Small intestine (tissue), 7 donors: ENCODE data around the gene LARGE1. TPM values are rescaled to one million over a fixed set of nuclear protein-coding genes. Genes with fewer than 3 reads are reported as not detected.

Source experiments
- DNase-seq, 2 donors: peaks; one replicate each; pipeline versions ENCODE4 v3.0.0 to v3.0.0-alpha.2; 2013
- FAIRE-seq: peaks from 2 replicates; lab custom pipeline; 2012; peaks lifted over from hg19 to GRCh38; lab: Jason Lieb, UNC
- H3K27ac ChIP-seq, 3 donors: one replicate each; pipeline ENCODE4 v1.5.1; 2013; ENCODE audit warnings: low read length in 2 of 3, mild to moderate bottlenecking in 2 of 3, control low read depth in 1 of 3, inconsistent platforms in 1 of 3, low read depth in 1 of 3, moderate library complexity in 1 of 3
- H3K27me3 ChIP-seq, 3 donors: one replicate each; pipeline ENCODE4 v1.6.1; 2013; ENCODE audit warnings: low read length in 3 of 3, inconsistent platforms in 1 of 3; ENCODE audit not compliant: control insufficient read depth in 3 of 3, insufficient read depth in 3 of 3
- H3K36me3 ChIP-seq, 3 donors: one replicate each; pipeline ENCODE4 v1.6.1; 2013; ENCODE audit warnings: low read length in 3 of 3, inconsistent platforms in 1 of 3, low read depth in 1 of 3, mild to moderate bottlenecking in 1 of 3, moderate library complexity in 1 of 3; ENCODE audit not compliant: control insufficient read depth in 3 of 3, insufficient read depth in 2 of 3
- H3K4me1 ChIP-seq, 3 donors: one replicate each; pipeline ENCODE4 v1.6.1; 2013; ENCODE audit warnings: low read length in 2 of 3, inconsistent platforms in 1 of 3, low read depth in 1 of 3, mild to moderate bottlenecking in 1 of 3, moderate library complexity in 1 of 3; ENCODE audit not compliant: control insufficient read depth in 3 of 3, insufficient read depth in 2 of 3
- H3K4me3 ChIP-seq, 3 donors: one replicate each; pipeline ENCODE4 v1.5.1; 2013; ENCODE audit warnings: low read length in 3 of 3, control low read depth in 1 of 3, inconsistent platforms in 1 of 3, low read depth in 1 of 3, mild to moderate bottlenecking in 1 of 3, moderate library complexity in 1 of 3
- H3K9me3 ChIP-seq, 2 donors: one replicate each; pipeline ENCODE4 v1.6.1; 2013; ENCODE audit warnings: low read depth in 1 of 2, low read length in 1 of 2; ENCODE audit not compliant: control insufficient read depth in 2 of 2, insufficient read depth in 1 of 2
- WGBS, 3 donors: extraction: QIAGEN DNeasy Blood & Tissue Kit; methylation state at CpG; one replicate each; pipeline ENCODE4 v1.1.7; 2013; 5-methylcytosine and 5-hydroxymethylcytosine counted together
- polyA plus RNA-seq, 4 donors: library from polyadenylated mRNA; stranded (reverse) in 3 of 4; unstranded in 1 of 4; fragments of 200-250 nt in 3 of 4; fragments of 120-200 nt in 1 of 4; gene quantifications; one replicate each; pipeline versions ENCODE4 v1.2.1 to v1.2.3, GENCODE V29; 2013
- donor health status: healthy with polysubstance abuse.
- donor health status: control.
- donor health status: control.
- donor health status: Bipolar disorder and iron deficiency.
- donor health status: healthy.

Gene LARGE1
- polyA plus RNA-seq, 4 donors: 5.1 to 18.8 (median 8.0) TPM

GRCh38 chr22:33909075-33909458 lies 11.2 kb downstream of the LARGE1 start:
- no peak overlapping the region for H3K4me3 ChIP-seq
- peak in 1 of 2 donors; percentile 19 for DNase-seq
- H3K27me3 ChIP-seq: no peaks in the 10 kb centered on the region
- H3K36me3 ChIP-seq: peaks cover 0 to 5% (median 0%) of the 10 kb centered on the region in 3 donors
- whole genome bisulfite sequencing, 3 donors: 83 to 90% (median 86%) methylated on average over 6 of the region's 6 CpGs
- H3K27ac ChIP-seq: no peak overlapping the region
- no peaks in the 10 kb centered on the region for H3K9me3 ChIP-seq
- H3K4me1 ChIP-seq: no peaks in the 10 kb centered on the region
- no peak for FAIRE-seq

- WGBS, 3 donors: 89 to 90% (median 90%) methylated on average over 10 of the region's 10 CpGs
- peaks cover 0 to 5% (median 0%) of the 10 kb centered on the region in 3 donors for H3K36me3 ChIP-seq
- no peaks in the 10 kb centered on the region for H3K27me3 ChIP-seq
- DNase-seq: no peak
- no peaks in the 10 kb centered on the region for H3K4me1 ChIP-seq
- no peaks in the 10 kb centered on the region for H3K9me3 ChIP-seq
- no peak overlapping the region for H3K27ac ChIP-seq
- no peak overlapping the region for H3K4me3 ChIP-seq
- no peak for FAIRE-seq
These were observed 11.9 kb downstream of the LARGE1 start for GRCh38 chr22:33908171-33909074.

- H3K9me3 ChIP-seq: no peaks in the 10 kb centered on the region
- H3K36me3 ChIP-seq: peaks cover 0 to 5% (median 0%) of the 10 kb centered on the region in 3 donors
- no peaks in the 10 kb centered on the region for H3K4me1 ChIP-seq
- DNase-seq: peak in 1 of 2 donors; percentile 33
- H3K4me3 ChIP-seq: no peak overlapping the region
- H3K27me3 ChIP-seq: no peaks in the 10 kb centered on the region
- WGBS, 3 donors: 14 to 55% (median 29%) methylated on average over 3 of the region's 3 CpGs
- H3K27ac ChIP-seq: no peak overlapping the region
- no peak for FAIRE-seq
These were observed 13.3 kb downstream of the LARGE1 start for GRCh38 chr22:33906954-33907353.

- no peaks in the 10 kb centered on the region for H3K9me3 ChIP-seq
- no peak for FAIRE-seq
- no peak for DNase-seq
- no peaks in the 10 kb centered on the region for H3K27me3 ChIP-seq
- no peak overlapping the region for H3K27ac ChIP-seq
- H3K36me3 ChIP-seq: peaks cover 0 to 5% (median 0%) of the 10 kb centered on the region in 3 donors
- no peak overlapping the region for H3K4me3 ChIP-seq
- H3K4me1 ChIP-seq: no peaks in the 10 kb centered on the region
These were observed 13.8 kb downstream of the LARGE1 start for GRCh38 chr22:33906475-33906874.

GRCh38 chr22:33903012-33903411 lies 17.3 kb downstream of the LARGE1 start:
- no peak for DNase-seq
- no peak overlapping the region for H3K27ac ChIP-seq
- no peaks in the 10 kb centered on the region for H3K9me3 ChIP-seq
- no peak overlapping the region for H3K4me3 ChIP-seq
- WGBS, 3 donors: 82 to 88% (median 85%) methylated on average over 7 of the region's 7 CpGs
- peaks cover 0 to 2% (median 0%) of the 10 kb centered on the region in 3 donors for H3K36me3 ChIP-seq
- FAIRE-seq: no peak
- no peaks in the 10 kb centered on the region for H3K27me3 ChIP-seq
- no peaks in the 10 kb centered on the region for H3K4me1 ChIP-seq

- no peak for FAIRE-seq
- H3K27me3 ChIP-seq: no peaks in the 10 kb centered on the region
- WGBS, 3 donors: 86 to 96% (median 90%) methylated on average over 8 of the region's 8 CpGs
- no peak overlapping the region for H3K27ac ChIP-seq
- H3K36me3 ChIP-seq: peaks cover 0 to 2% (median 0%) of the 10 kb centered on the region in 3 donors
- DNase-seq: no peak
- no peak overlapping the region for H3K4me3 ChIP-seq
- no peaks in the 10 kb centered on the region for H3K9me3 ChIP-seq
- H3K4me1 ChIP-seq: no peaks in the 10 kb centered on the region
These were observed 18.2 kb downstream of the LARGE1 start for GRCh38 chr22:33902073-33902472.

- Histone ChIP-seq H3K27ac (no peak overlapping the region), H3K4me3 (no peak overlapping the region), H3K27me3 (no peaks in the 10 kb centered on the region), H3K4me1 (peaks cover 0 to 11% (median 0%) of the 10 kb centered on the region in 3 donors), H3K36me3 (peaks cover 0 to 2% (median 0%) of the 10 kb centered on the region in 3 donors), H3K9me3 (peaks cover 2 to 3% of the 10 kb centered on the region in 2 donors)
- 82 to 85% (median 84%) methylated on average over 7 of the region's 7 CpGs for WGBS, 3 donors
- DNase-seq (no peak), FAIRE-seq (no peak)
These were observed 22.2 kb downstream of the LARGE1 start for GRCh38 chr22:33898121-33898520.

- H3K27me3 ChIP-seq: no peaks in the 10 kb centered on the region
- WGBS, 3 donors: 84 to 86% (median 85%) methylated on average over 8 of the region's 8 CpGs
- FAIRE-seq (no peak), DNase-seq (no peak)
- H3K27ac ChIP-seq: no peak overlapping the region
- H3K36me3 ChIP-seq: peaks cover 0 to 2% (median 0%) of the 10 kb centered on the region in 3 donors
- H3K4me3 ChIP-seq: no peak overlapping the region
- H3K4me1 ChIP-seq: peaks cover 0 to 11% (median 0%) of the 10 kb centered on the region in 3 donors
- H3K9me3 ChIP-seq: peaks cover 2 to 3% of the 10 kb centered on the region in 2 donors
These were observed 22.8 kb downstream of the LARGE1 start for GRCh38 chr22:33897448-33897835.
